WTC11 (cell line): ENCODE data around the gene ESR2. TPM values are rescaled to one million over a fixed set of nuclear protein-coding genes. Genes with fewer than 3 reads are reported as not detected.

Experiments
- ATAC-seq: fragments of 200-7000 bp; cut with Tn5 transposase; 2 replicates; pipeline ENCODE4 v1.10.0; 2021; ENCODE audit warnings: mild to moderate bottlenecking, moderate library complexity
- CTCF ChIA-PET: fragments of 300-600 bp; sonication (Branson Sonifier 250); formaldehyde crosslinking; loops from one replicate; lab custom pipeline; 2021; ENCODE audit warnings: antibody characterized with exemption; lab: Charles Lee
- POLR2A ChIA-PET: fragments of 350-600 bp; sonication (Branson Sonifier 250); formaldehyde crosslinking; loops from one replicate; lab custom pipeline; 2021; ENCODE audit warnings: antibody characterized with exemption; lab: Charles Lee
- DNase-seq: peaks from one replicate; pipeline ENCODE4 v3.0.0; 2021; ENCODE audit warnings: low spot score
- H3K27ac Mint-ChIP-seq: 2 replicates; pipeline ENCODE4 v1.8.0; 2021; ENCODE audit warnings: mixed read lengths
- H3K27me3 Mint-ChIP-seq: 2 replicates; pipeline ENCODE4 v1.8.0; 2021; ENCODE audit warnings: low read depth, mild to moderate bottlenecking, moderate library complexity, mixed read lengths
- H3K36me3 Mint-ChIP-seq: 2 replicates; pipeline ENCODE4 v1.8.0; 2021; ENCODE audit warnings: mixed read lengths
- H3K4me1 Mint-ChIP-seq: 2 replicates; pipeline ENCODE4 v1.8.0; 2022; ENCODE audit warnings: mixed read lengths
- H3K4me3 Mint-ChIP-seq: 2 replicates; pipeline ENCODE4 v1.8.0; 2021; ENCODE audit warnings: mild to moderate bottlenecking, moderate library complexity, mixed read lengths
- H3K9me3 Mint-ChIP-seq: 2 replicates; pipeline ENCODE4 v1.8.0; 2021; ENCODE audit warnings: mixed read lengths
- ARID4B ChIP-seq: sonication (generic); formaldehyde crosslinking; IDR thresholded peaks from 2 replicates; pipeline ENCODE4 v1.8.0; 2023; ENCODE audit warnings: missing genetic modification reagents, mild to moderate bottlenecking, borderline replicate concordance
- ATF3 ChIP-seq: sonication (generic); formaldehyde crosslinking; conservative IDR thresholded peaks from 2 replicates; pipeline ENCODE4 v1.8.1; 2022; ENCODE audit warnings: mild to moderate bottlenecking, missing genetic modification reagents
- ERG ChIP-seq: fragments of 250-450 bp; sonication (Bioruptor Pico); IDR thresholded peaks from 2 replicates; pipeline ENCODE4 v1.8.0; 2021; ENCODE audit warnings: mild to moderate bottlenecking
- ESRRA ChIP-seq: sonication (generic); formaldehyde crosslinking; IDR thresholded peaks from 2 replicates; pipeline ENCODE4 v1.8.1; 2022; ENCODE audit warnings: mild to moderate bottlenecking, missing genetic modification reagents, borderline replicate concordance
- HMGA2 ChIP-seq: fragments of 250-450 bp; sonication (Bioruptor Pico); IDR thresholded peaks from 2 replicates; pipeline ENCODE4 v1.4.0; 2021; ENCODE audit warnings: mild to moderate bottlenecking, moderate library complexity
- NFE2L1 ChIP-seq: sonication (generic); formaldehyde crosslinking; IDR thresholded peaks from 2 replicates; pipeline ENCODE4 v1.8.1; 2023; ENCODE audit warnings: missing genetic modification reagents
- NR1H2 ChIP-seq: sonication (generic); formaldehyde crosslinking; IDR thresholded peaks from 2 replicates; pipeline ENCODE4 v1.9.0; 2021; ENCODE audit warnings: mild to moderate bottlenecking, moderate library complexity, missing genetic modification reagents
- OVOL2 ChIP-seq: fragments of 250-450 bp; sonication (Bioruptor Pico); IDR thresholded peaks from 2 replicates; pipeline ENCODE4 v1.9.0; 2021; ENCODE audit warnings: mild to moderate bottlenecking, borderline replicate concordance
- PRRX2 ChIP-seq: fragments of 250-450 bp; sonication (Bioruptor Pico); IDR thresholded peaks from 2 replicates; pipeline ENCODE4 v1.8.0; 2021; ENCODE audit warnings: mild to moderate bottlenecking
- SMAD3 ChIP-seq: sonication (generic); formaldehyde crosslinking; IDR thresholded peaks from 2 replicates; pipeline ENCODE4 v1.8.0; 2022; ENCODE audit warnings: missing genetic modification reagents, mild to moderate bottlenecking, borderline replicate concordance
- USF1 ChIP-seq: sonication (generic); formaldehyde crosslinking; IDR thresholded peaks from 2 replicates; pipeline ENCODE4 v1.8.0; 2022; ENCODE audit warnings: mild to moderate bottlenecking, missing genetic modification reagents
- USF2 ChIP-seq: sonication (generic); formaldehyde crosslinking; IDR thresholded peaks from 2 replicates; pipeline ENCODE4 v1.8.1; 2023; ENCODE audit warnings: mild to moderate bottlenecking, missing genetic modification reagents, moderate library complexity
- ZNF232 ChIP-seq: sonication (generic); formaldehyde crosslinking; IDR thresholded peaks from 2 replicates; pipeline ENCODE4 v1.8.0; 2022; ENCODE audit warnings: mild to moderate bottlenecking, missing genetic modification reagents
- ZNF671 ChIP-seq: fragments of 250-450 bp; sonication (Bioruptor Pico); IDR thresholded peaks from 2 replicates; pipeline ENCODE4 v1.8.0; 2021; ENCODE audit warnings: mild to moderate bottlenecking
- total RNA-seq: library from RNA; stranded (reverse); gene quantifications from 3 replicates; pipeline ENCODE4 v1.2.3, GENCODE V29; 2021

The ESR2 gene
- total RNA-seq, 1 experiment from 2014 or later: 0.50 TPM

- TF ChIP-seq ERG (CRISPR knock-in tag) (no peak), NR1H2 (no peak), ATF3 (no peak)
These were observed 80.2 kb downstream of the ESR2 start (continued) for GRCh38 chr14:64213853-64214570.

GRCh38 chr14:64213086-64213485 is 81.1 kb downstream of the ESR2 start:
- H3K4me3 Mint-ChIP-seq: no peak overlapping the region
- no peak for TF ChIP-seq NFE2L1
- no peak for TF ChIP-seq HMGA2 (CRISPR knock-in tag)
- TF ChIP-seq ZNF671 (CRISPR knock-in tag): no peak
- no peak for TF ChIP-seq PRRX2 (CRISPR knock-in tag)
- no peak for TF ChIP-seq USF1 (CRISPR knock-in tag)
- no peak for TF ChIP-seq ARID4B (CRISPR knock-in tag)
- no peak for TF ChIP-seq ESRRA (CRISPR knock-in tag)
- TF ChIP-seq USF2: no peak
- DNase-seq (no peak), ATAC-seq (no peak)
- H3K27ac Mint-ChIP-seq: no peak overlapping the region
- H3K4me1 Mint-ChIP-seq: no peaks in the 10 kb centered on the region
- H3K27me3 Mint-ChIP-seq: no peaks in the 10 kb centered on the region
- CTCF ChIA-PET: interaction anchor here (1.2 kb wide), 1 partner anchor 81 kb away, joined by 3 read pairs; the partner anchor contains the start of gene ESR2
- POLR2A ChIA-PET: no interaction called here
- H3K9me3 Mint-ChIP-seq: no peaks in the 10 kb centered on the region
- peaks cover 82% of the 10 kb centered on the region for H3K36me3 Mint-ChIP-seq

- Mint-ChIP-seq H3K9me3 (no peaks in the 10 kb centered on the region), H3K4me1 (no peaks in the 10 kb centered on the region), H3K36me3 (peaks cover 82% of the 10 kb centered on the region), H3K27ac (no peak overlapping the region), H3K27me3 (no peaks in the 10 kb centered on the region), H3K4me3 (no peak overlapping the region)
- ChIA-PET POLR2A (no interaction called here), CTCF (interaction anchor here (1.2 kb wide), 1 partner anchor 82 kb away, joined by 3 read pairs; the partner anchor contains the start of gene ESR2)
- DNase-seq: no peak
- TF ChIP-seq ZNF232 (CRISPR knock-in tag) (no peak), OVOL2 (no peak), SMAD3 (CRISPR knock-in tag) (no peak)
- ATAC-seq: no peak
These were observed 81.5 kb downstream of the ESR2 start for GRCh38 chr14:64212666-64213065.
